Activated naive CD4-positive, alpha-beta T cell treated with anti-CD3 and anti-CD28 coated beads for 36 hours (primary cell): ENCODE results near the gene PLCL2. TPM values are rescaled to one million over a fixed set of nuclear protein-coding genes. Genes with fewer than 3 reads are reported as not detected.
A peak's percentile ranks its signal among the peaks of the same experiment; 100 is the strongest.

Experiments used
- CTCF ChIA-PET: fragments of 350-600 bp; sonication (Branson Sonifier 250); formaldehyde crosslinking; loops from one replicate; lab custom pipeline; 2021; ENCODE audit warnings: antibody characterized with exemption; lab: Charles Lee
- DNase-seq: peaks from one replicate; pipeline ENCODE4 v3.0.0-alpha.2; 2020
- H3K27ac Mint-ChIP-seq: one replicate; pipeline ENCODE4 v1.8.0; 2021; ENCODE audit warnings: mild to moderate bottlenecking, mixed read lengths
- H3K27me3 Mint-ChIP-seq: one replicate; pipeline ENCODE4 v1.8.0; 2021; ENCODE audit warnings: low read depth, mixed read lengths
- H3K36me3 Mint-ChIP-seq: one replicate; pipeline ENCODE4 v1.8.0; 2021; ENCODE audit warnings: low read depth, mixed read lengths
- H3K4me1 Mint-ChIP-seq: one replicate; pipeline ENCODE4 v1.8.0; 2021; ENCODE audit warnings: low read depth, mixed read lengths
- H3K4me3 Mint-ChIP-seq: one replicate; pipeline ENCODE4 v1.8.0; 2021; ENCODE audit warnings: mild to moderate bottlenecking, moderate library complexity, mixed read lengths
- H3K9me3 Mint-ChIP-seq: one replicate; pipeline ENCODE4 v1.8.0; 2021; ENCODE audit warnings: mixed read lengths
- intact Hi-C: fragments of 100-400 bp; cut with micrococcal nuclease; formaldehyde crosslinking; loops from one replicate; pipeline ENCODE4 v1.15.1; 2023
- total RNA-seq, 2 experiments: library from RNA; stranded (reverse); gene quantifications; one replicate each; pipeline ENCODE4 v1.2.3, GENCODE V29; 2021

Gene PLCL2
- total RNA-seq, 2 experiments from 2014 or later: 19.9 to 20.5 TPM

- H3K4me1 Mint-ChIP-seq: peaks cover 29% of the 10 kb centered on the region
- H3K27me3 Mint-ChIP-seq: no peaks in the 10 kb centered on the region
- no peaks in the 10 kb centered on the region for H3K9me3 Mint-ChIP-seq
- peaks cover 1% of the 10 kb centered on the region for H3K36me3 Mint-ChIP-seq
- intact Hi-C loops: loop anchor here (1.0 to 10.0 kb wide), 9 partner anchors 16 to 1559 kb away; partner anchors contain the start of genes SATB1 and TBC1D5
- peak overlapping the region; percentile 93 for H3K4me3 Mint-ChIP-seq
- no peak for DNase-seq
- CTCF ChIA-PET: interaction anchor here (1.5 kb wide), 2 partner anchors 15 to 137 kb away, joined by 3 to 9 read pairs; no protein-coding TSS in a partner anchor
- H3K27ac Mint-ChIP-seq: peak overlapping the region; percentile 96
Observed at GRCh38 chr3:16885593-16886302, 993 bp downstream of the PLCL2 start.

GRCh38 chr3:16886303-16886683 lies 1.5 kb downstream of the PLCL2 start:
- peak overlapping the region; percentile 96 for H3K27ac Mint-ChIP-seq
- CTCF ChIA-PET: interaction anchor here (1.5 to 1.6 kb wide), 3 partner anchors 10 to 136 kb away, joined by 3 to 9 read pairs (median 4); no protein-coding TSS in a partner anchor
- no peaks in the 10 kb centered on the region for H3K9me3 Mint-ChIP-seq
- no peaks in the 10 kb centered on the region for H3K27me3 Mint-ChIP-seq
- H3K36me3 Mint-ChIP-seq: peaks cover 1% of the 10 kb centered on the region
- peak overlapping the region; percentile 93 for H3K4me3 Mint-ChIP-seq
- peaks cover 35% of the 10 kb centered on the region for H3K4me1 Mint-ChIP-seq
- DNase-seq: peak; percentile 32
- intact Hi-C loops: loop anchor here (1.0 to 10.0 kb wide), 5 partner anchors 15 to 1541 kb away; partner anchors contain the start of genes SATB1 and TBC1D5

GRCh38 chr3:16887130-16887529 lies 2.4 kb downstream of the PLCL2 start:
- peaks cover 1% of the 10 kb centered on the region for H3K36me3 Mint-ChIP-seq
- CTCF ChIA-PET: interaction anchor here (1.5 to 3.0 kb wide), 3 partner anchors 9 to 135 kb away, joined by 3 to 8 read pairs (median 4); no protein-coding TSS in a partner anchor
- H3K4me3 Mint-ChIP-seq: peak overlapping the region; percentile 93
- H3K27ac Mint-ChIP-seq: peak overlapping the region; percentile 96
- DNase-seq: no peak
- intact Hi-C loops: loop anchor here (2.0 to 10.0 kb wide), 4 partner anchors 580 to 1540 kb away; partner anchors contain the start of genes SATB1 and TBC1D5
- no peaks in the 10 kb centered on the region for H3K27me3 Mint-ChIP-seq
- no peaks in the 10 kb centered on the region for H3K9me3 Mint-ChIP-seq
- peaks cover 43% of the 10 kb centered on the region for H3K4me1 Mint-ChIP-seq

- Mint-ChIP-seq H3K4me3 (peak overlapping the region; percentile 93), H3K36me3 (peaks cover 1% of the 10 kb centered on the region), H3K27me3 (no peaks in the 10 kb centered on the region), H3K27ac (peak overlapping the region; percentile 96), H3K4me1 (peaks cover 55% of the 10 kb centered on the region), H3K9me3 (no peaks in the 10 kb centered on the region)
- CTCF ChIA-PET: interaction anchor here (0.6 to 3.0 kb wide), 5 partner anchors 12 to 340 kb away, joined by 3 to 10 read pairs (median 6); no protein-coding TSS in a partner anchor
- intact Hi-C loops: loop anchor here (1.0 to 10.0 kb wide), 8 partner anchors 44 to 1539 kb away; partner anchors contain the start of genes RFTN1, SATB1 and TBC1D5
- no peak for DNase-seq
Observed at GRCh38 chr3:16888356-16888755, 3.6 kb downstream of the PLCL2 start.

GRCh38 chr3:16888785-16889607 lies 4.2 kb downstream of the PLCL2 start:
- intact Hi-C loops: loop anchor here (1.0 to 10.0 kb wide), 10 partner anchors 8 to 1538 kb away; partner anchors contain the start of genes RFTN1, SATB1 and TBC1D5
- CTCF ChIA-PET: interaction anchor here (0.5 to 3.0 kb wide), 9 partner anchors 9 to 263 kb away, joined by 3 to 10 read pairs (median 4); no protein-coding TSS in a partner anchor
- no peaks in the 10 kb centered on the region for H3K27me3 Mint-ChIP-seq
- peak overlapping the region; percentile 93 for H3K4me3 Mint-ChIP-seq
- DNase-seq: peak; percentile 63
- peaks cover 1% of the 10 kb centered on the region for H3K36me3 Mint-ChIP-seq
- peaks cover 53% of the 10 kb centered on the region for H3K4me1 Mint-ChIP-seq
- H3K9me3 Mint-ChIP-seq: no peaks in the 10 kb centered on the region
- peak overlapping the region; percentile 96 for H3K27ac Mint-ChIP-seq

GRCh38 chr3:16890597-16891333 lies 6.0 kb downstream of the PLCL2 start:
- intact Hi-C loops: no loop called here
- CTCF ChIA-PET: interaction anchor here (0.6 to 2.9 kb wide), 6 partner anchors 17 to 292 kb away, joined by 3 to 10 read pairs (median 4); no protein-coding TSS in a partner anchor
- Mint-ChIP-seq H3K4me3 (no peak overlapping the region), H3K27me3 (no peaks in the 10 kb centered on the region), H3K4me1 (peaks cover 61% of the 10 kb centered on the region), H3K9me3 (no peaks in the 10 kb centered on the region), H3K27ac (peak overlapping the region; percentile 37), H3K36me3 (no peaks in the 10 kb centered on the region)
- no peak for DNase-seq

GRCh38 chr3:16893618-16894200 lies 9.0 kb downstream of the PLCL2 start:
- Mint-ChIP-seq H3K36me3 (no peaks in the 10 kb centered on the region), H3K4me1 (peaks cover 81% of the 10 kb centered on the region)
- DNase-seq: no peak

GRCh38 chr3:16896094-16896627 lies 11.4 kb downstream of the PLCL2 start:
- Mint-ChIP-seq H3K4me3 (no peak overlapping the region), H3K4me1 (peaks cover 82% of the 10 kb centered on the region), H3K9me3 (no peaks in the 10 kb centered on the region), H3K27ac (no peak overlapping the region), H3K36me3 (no peaks in the 10 kb centered on the region), H3K27me3 (no peaks in the 10 kb centered on the region)
- DNase-seq: no peak
- intact Hi-C loops: loop anchor here (2.0 kb wide), 1 partner anchor 17 kb away; no protein-coding TSS in a partner anchor
- CTCF ChIA-PET: interaction anchor here (1.3 kb wide), 2 partner anchors 9 to 12 kb away, joined by 4 to 5 read pairs; no protein-coding TSS in a partner anchor

More at GRCh38 chr3:16893618-16894200, 9.0 kb downstream of the PLCL2 start:
- H3K27me3 Mint-ChIP-seq: no peaks in the 10 kb centered on the region
- H3K4me3 Mint-ChIP-seq: no peak overlapping the region
- intact Hi-C loops: no loop called here
- CTCF ChIA-PET: interaction anchor here (0.7 kb wide), 1 partner anchor 25 kb away, joined by 3 read pairs; no protein-coding TSS in a partner anchor
- no peaks in the 10 kb centered on the region for H3K9me3 Mint-ChIP-seq
- no peak overlapping the region for H3K27ac Mint-ChIP-seq

GRCh38 chr3:16896820-16897219 lies 12.1 kb downstream of the PLCL2 start:
- peaks cover 82% of the 10 kb centered on the region for H3K4me1 Mint-ChIP-seq
- peak overlapping the region; percentile 48 for H3K4me3 Mint-ChIP-seq
- no peaks in the 10 kb centered on the region for H3K27me3 Mint-ChIP-seq
- DNase-seq: no peak
- no peaks in the 10 kb centered on the region for H3K9me3 Mint-ChIP-seq
- no peaks in the 10 kb centered on the region for H3K36me3 Mint-ChIP-seq
- peak overlapping the region; percentile 57 for H3K27ac Mint-ChIP-seq
- CTCF ChIA-PET: interaction anchor here (1.3 kb wide), 2 partner anchors 10 to 13 kb away, joined by 4 to 5 read pairs; no protein-coding TSS in a partner anchor
- intact Hi-C loops: loop anchor here (1.0 to 2.0 kb wide), 2 partner anchors 8 to 16 kb away; no protein-coding TSS in a partner anchor

- Mint-ChIP-seq H3K27ac (peak overlapping the region; percentile 77), H3K27me3 (no peaks in the 10 kb centered on the region), H3K9me3 (no peaks in the 10 kb centered on the region), H3K4me1 (peaks cover 82% of the 10 kb centered on the region), H3K4me3 (peak overlapping the region; percentile 48), H3K36me3 (no peaks in the 10 kb centered on the region)
- DNase-seq: peak; percentile 80
- CTCF ChIA-PET: interaction anchor here (0.6 to 1.7 kb wide), 3 partner anchors 8 to 52 kb away, joined by 4 read pairs; no protein-coding TSS in a partner anchor
- intact Hi-C loops: loop anchor here (1.0 to 2.0 kb wide), 2 partner anchors 8 to 15 kb away; no protein-coding TSS in a partner anchor
Observed at GRCh38 chr3:16897254-16897926, 12.6 kb downstream of the PLCL2 start.
